Measurements from ENCODE around the gene NMRAL1. TPM values are rescaled to one million over a fixed set of nuclear protein-coding genes. Genes with fewer than 3 reads are reported as not detected.
A peak's percentile ranks its signal among the peaks of the same experiment; 100 is the strongest.

Gene NMRAL1
- total RNA-seq, 1 donor from 2014 or later, result 21.9 TPM

GRCh38 chr16:4486126-4486893 lies 11.9 kb upstream of the NMRAL1 start:
- TF ChIP-seq CTCF (IDR thresholded peaks at IDR 0.05; ENCODE audit: borderline replicate concordance), result no peak
- Histone ChIP-seq H3K4me3 (no peak overlapping the region), H3K27me3 (ENCODE audit: low read depth) (no peaks in the 10 kb centered on the region), H3K27ac (replicated peaks) (peak overlapping the region; percentile 91), H3K36me3 (peaks cover 37% of the 10 kb centered on the region), H3K9me3 (replicated peaks) (no peaks in the 10 kb centered on the region), H3K4me1 (peaks cover 66% of the 10 kb centered on the region)
- intact Hi-C loops (cut with micrococcal nuclease), result no loop called here
- peak; percentile 44 for DNase-seq

GRCh38 chr16:4481963-4482362 lies 7.5 kb upstream of the NMRAL1 start:
- Histone ChIP-seq H3K4me3 (no peak overlapping the region), H3K27ac (replicated peaks) (peak overlapping the region; percentile 70), H3K4me1 (peaks cover 63% of the 10 kb centered on the region), H3K36me3 (peaks cover 23% of the 10 kb centered on the region), H3K27me3 (ENCODE audit: low read depth) (no peaks in the 10 kb centered on the region), H3K9me3 (replicated peaks) (no peaks in the 10 kb centered on the region)
- no peak for TF ChIP-seq CTCF (IDR thresholded peaks at IDR 0.05; ENCODE audit: borderline replicate concordance)
- no peak for DNase-seq
- intact Hi-C loops (cut with micrococcal nuclease), result no loop called here

- no peak for DNase-seq
- Histone ChIP-seq H3K4me3 (no peak overlapping the region), H3K27me3 (ENCODE audit: low read depth) (no peaks in the 10 kb centered on the region), H3K36me3 (peaks cover 23% of the 10 kb centered on the region), H3K27ac (replicated peaks) (peak overlapping the region; percentile 70), H3K9me3 (replicated peaks) (no peaks in the 10 kb centered on the region), H3K4me1 (peaks cover 63% of the 10 kb centered on the region)
- intact Hi-C loops (cut with micrococcal nuclease), result no loop called here
- no peak for TF ChIP-seq CTCF (IDR thresholded peaks at IDR 0.05; ENCODE audit: borderline replicate concordance)
Observed at GRCh38 chr16:4481526-4481925, 7.1 kb upstream of the NMRAL1 start.

GRCh38 chr16:4477966-4478365 lies 3.5 kb upstream of the NMRAL1 start:
- intact Hi-C loops (cut with micrococcal nuclease), result no loop called here
- Histone ChIP-seq H3K27ac (replicated peaks) (peak overlapping the region; percentile 98), H3K36me3 (no peaks in the 10 kb centered on the region), H3K4me3 (peak overlapping the region; percentile 100), H3K9me3 (replicated peaks) (no peaks in the 10 kb centered on the region), H3K4me1 (peaks cover 75% of the 10 kb centered on the region), H3K27me3 (ENCODE audit: low read depth) (no peaks in the 10 kb centered on the region)
- no peak for DNase-seq
- peak; percentile 15 for TF ChIP-seq CTCF (IDR thresholded peaks at IDR 0.05; ENCODE audit: borderline replicate concordance)

GRCh38 chr16:4475880-4476788 lies 1.7 kb upstream of the NMRAL1 start, which contains the start of gene HMOX2:
Gene HMOX2 (plus strand): TSS chr16:4476398. CDS start chr16:4505525, 29,127 bp downstream.
- peak; percentile 52 for TF ChIP-seq CTCF (IDR thresholded peaks at IDR 0.05; ENCODE audit: borderline replicate concordance)
- Histone ChIP-seq H3K27me3 (ENCODE audit: low read depth) (no peaks in the 10 kb centered on the region), H3K9me3 (replicated peaks) (no peaks in the 10 kb centered on the region), H3K36me3 (no peaks in the 10 kb centered on the region), H3K4me3 (peak within 1 kb of the TSS; percentile 100), H3K27ac (replicated peaks) (peak within 1 kb of the TSS; percentile 98), H3K4me1 (peaks cover 58% of the 10 kb centered on the region)
- intact Hi-C loops (cut with micrococcal nuclease), result no loop called here
- DNase-seq, result peak; percentile 93

All from left ventricle myocardium inferior (tissue), 1 donor.